Natural killer cell (primary cell): Measurements from ENCODE around the gene ZSWIM8. TPM values are rescaled to one million over a fixed set of nuclear protein-coding genes. Genes with fewer than 3 reads are reported as not detected.

Experiments used
- ATAC-seq, 3 donors: fragments of 150-1000 bp in 2 of 3; fragments of 200-7000 bp in 1 of 3; cut with Tn5 transposase; 1 replicate in 1 of 3; 2 replicates in 2 of 3; pipeline ENCODE4 v1.10.0; 2021; ENCODE audit warnings: mild to moderate bottlenecking in 2 of 3, moderate library complexity in 2 of 3
- DNase-seq, 2 donors: peaks; one replicate each; pipeline versions ENCODE4 v3.0.0 to v3.0.0-alpha.2; 2013 to 2021; ENCODE audit warnings: mixed read lengths in 1 of 2
- H3K27ac ChIP-seq: one replicate; pipeline ENCODE4 v1.5.1; 2013; ENCODE audit warnings: mild to moderate bottlenecking, low read length
- H3K27me3 ChIP-seq: one replicate; pipeline ENCODE4 v1.6.1; 2013; ENCODE audit warnings: low read length; ENCODE audit not compliant: control insufficient read depth, insufficient read depth
- H3K36me3 ChIP-seq: one replicate; pipeline ENCODE4 v1.6.1; 2013; ENCODE audit warnings: low read length; ENCODE audit not compliant: control insufficient read depth, insufficient read depth
- H3K4me1 ChIP-seq: one replicate; pipeline ENCODE4 v1.6.1; 2013; ENCODE audit warnings: low read length; ENCODE audit not compliant: control insufficient read depth, insufficient read depth
- H3K4me3 ChIP-seq: one replicate; pipeline ENCODE4 v1.5.1; 2013; ENCODE audit warnings: low read length
- H3K9me3 ChIP-seq: one replicate; pipeline ENCODE4 v1.6.1; 2013; ENCODE audit warnings: low read length; ENCODE audit not compliant: control insufficient read depth, insufficient read depth
- H3K27ac Mint-ChIP-seq, 2 donors: one replicate each; pipeline ENCODE4 v1.8.0; 2022; ENCODE audit warnings: mild to moderate bottlenecking in 2 of 2, mixed read lengths in 2 of 2, moderate library complexity in 1 of 2
- H3K27me3 Mint-ChIP-seq, 2 donors: one replicate each; pipeline ENCODE4 v1.8.0; 2022; ENCODE audit warnings: low read depth in 2 of 2, mixed read lengths in 2 of 2
- H3K36me3 Mint-ChIP-seq: one replicate; pipeline ENCODE4 v1.8.0; 2022; ENCODE audit warnings: mixed read lengths
- H3K4me1 Mint-ChIP-seq, 2 donors: one replicate each; pipeline ENCODE4 v1.8.0; 2022; ENCODE audit warnings: mixed read lengths in 2 of 2
- H3K4me3 Mint-ChIP-seq: one replicate; pipeline ENCODE4 v1.8.0; 2022; ENCODE audit warnings: mild to moderate bottlenecking, moderate library complexity, mixed read lengths
- H3K9me3 Mint-ChIP-seq, 2 donors: one replicate each; pipeline ENCODE4 v1.8.0; 2022; ENCODE audit warnings: mixed read lengths in 2 of 2
- CTCF ChIP-seq: fragments of 200-600 bp; IDR thresholded peaks from one replicate; pipeline ENCODE4 v1.8.0; 2022; ENCODE audit warnings: antibody characterized with exemption
- WGBS: methylation state at CpG from one replicate; pipeline ENCODE4 v1.1.7; 2013; ENCODE audit warnings: missing lambda C conversion rate; ENCODE audit not compliant: insufficient coverage; 5-methylcytosine and 5-hydroxymethylcytosine counted together
- intact Hi-C: fragments of 100-400 bp; cut with micrococcal nuclease; formaldehyde crosslinking; loops from one replicate; pipeline ENCODE4 v1.14.2; 2022
- total RNA-seq, 4 donors: library from RNA; stranded (reverse); fragments of 120-200 nt in 1 of 4; gene quantifications; one replicate each; pipeline versions ENCODE4 v1.2.3 to v1.2.4, GENCODE V29; 2013 to 2022

Gene ZSWIM8
- total RNA-seq, 3 donors from 2014 or later (not counting 1 experiment from before 2014, with no cell fraction given) = 157 to 161 (median 159) TPM

- H3K9me3 Mint-ChIP-seq = no peaks in the 10 kb centered on the region
- no peak overlapping the region for H3K4me3 ChIP-seq
- no peaks in the 10 kb centered on the region for H3K4me1 ChIP-seq
- peaks cover 92% of the 10 kb centered on the region for H3K36me3 ChIP-seq
- H3K27me3 Mint-ChIP-seq = no peaks in the 10 kb centered on the region
- WGBS = 73% methylated on average over 5 of the region's 5 CpGs
- ATAC-seq (no peak), DNase-seq (no peak)
- no peak overlapping the region for H3K4me3 Mint-ChIP-seq
- H3K27me3 ChIP-seq = no peaks in the 10 kb centered on the region
- no peaks in the 10 kb centered on the region for H3K9me3 ChIP-seq
- peaks cover 5% of the 10 kb centered on the region for H3K36me3 Mint-ChIP-seq
- peak overlapping the region in 1 of 2 donors; percentile 55 for H3K27ac Mint-ChIP-seq
- intact Hi-C loops = no loop called here
- H3K27ac ChIP-seq = no peak overlapping the region
- TF ChIP-seq CTCF = no peak
- peaks cover 5 to 6% of the 10 kb centered on the region in 2 donors for H3K4me1 Mint-ChIP-seq
Observed at GRCh38 chr10:73796766-73797165, 11.4 kb downstream of the ZSWIM8 start.

- Mint-ChIP-seq H3K4me3 (no peak overlapping the region), H3K27me3 (no peaks in the 10 kb centered on the region), H3K9me3 (no peaks in the 10 kb centered on the region), H3K36me3 (peaks cover 5% of the 10 kb centered on the region), H3K27ac (peak overlapping the region; percentile 16 to 26), H3K4me1 (peaks cover 5 to 6% of the 10 kb centered on the region in 2 donors)
- Histone ChIP-seq H3K36me3 (peaks cover 92% of the 10 kb centered on the region), H3K27ac (no peak overlapping the region), H3K27me3 (no peaks in the 10 kb centered on the region), H3K4me1 (no peaks in the 10 kb centered on the region), H3K4me3 (no peak overlapping the region), H3K9me3 (no peaks in the 10 kb centered on the region)
- intact Hi-C loops = no loop called here
- TF ChIP-seq CTCF = no peak
- DNase-seq (no peak), ATAC-seq (no peak)
- WGBS = 96% methylated on average over 19 of the region's 19 CpGs
Observed at GRCh38 chr10:73797324-73798025, 12.1 kb downstream of the ZSWIM8 start.

GRCh38 chr10:73798087-73798486, 12.7 kb downstream of the ZSWIM8 start:
- no peaks in the 10 kb centered on the region for H3K27me3 Mint-ChIP-seq
- no peak overlapping the region for H3K4me3 Mint-ChIP-seq
- TF ChIP-seq CTCF = no peak
- DNase-seq (no peak), ATAC-seq (no peak)
- Histone ChIP-seq H3K27me3 (no peaks in the 10 kb centered on the region), H3K4me3 (no peak overlapping the region), H3K36me3 (peaks cover 92% of the 10 kb centered on the region), H3K4me1 (no peaks in the 10 kb centered on the region), H3K27ac (no peak overlapping the region), H3K9me3 (no peaks in the 10 kb centered on the region)
- 92% methylated on average over 6 of the region's 6 CpGs for WGBS
- H3K9me3 Mint-ChIP-seq = no peaks in the 10 kb centered on the region
- intact Hi-C loops = no loop called here
- H3K27ac Mint-ChIP-seq = peak overlapping the region; percentile 16 to 26
- peaks cover 4 to 7% of the 10 kb centered on the region in 2 donors for H3K4me1 Mint-ChIP-seq
- H3K36me3 Mint-ChIP-seq = peaks cover 11% of the 10 kb centered on the region
